ENCODE measurements around the gene SLC8A2. TPM values are rescaled to one million over a fixed set of nuclear protein-coding genes. Genes with fewer than 3 reads are reported as not detected.

Gene SLC8A2
- polyA plus RNA-seq, 4 donors, result 0.12 to 0.92 TPM; not detected in 2

DNA sequence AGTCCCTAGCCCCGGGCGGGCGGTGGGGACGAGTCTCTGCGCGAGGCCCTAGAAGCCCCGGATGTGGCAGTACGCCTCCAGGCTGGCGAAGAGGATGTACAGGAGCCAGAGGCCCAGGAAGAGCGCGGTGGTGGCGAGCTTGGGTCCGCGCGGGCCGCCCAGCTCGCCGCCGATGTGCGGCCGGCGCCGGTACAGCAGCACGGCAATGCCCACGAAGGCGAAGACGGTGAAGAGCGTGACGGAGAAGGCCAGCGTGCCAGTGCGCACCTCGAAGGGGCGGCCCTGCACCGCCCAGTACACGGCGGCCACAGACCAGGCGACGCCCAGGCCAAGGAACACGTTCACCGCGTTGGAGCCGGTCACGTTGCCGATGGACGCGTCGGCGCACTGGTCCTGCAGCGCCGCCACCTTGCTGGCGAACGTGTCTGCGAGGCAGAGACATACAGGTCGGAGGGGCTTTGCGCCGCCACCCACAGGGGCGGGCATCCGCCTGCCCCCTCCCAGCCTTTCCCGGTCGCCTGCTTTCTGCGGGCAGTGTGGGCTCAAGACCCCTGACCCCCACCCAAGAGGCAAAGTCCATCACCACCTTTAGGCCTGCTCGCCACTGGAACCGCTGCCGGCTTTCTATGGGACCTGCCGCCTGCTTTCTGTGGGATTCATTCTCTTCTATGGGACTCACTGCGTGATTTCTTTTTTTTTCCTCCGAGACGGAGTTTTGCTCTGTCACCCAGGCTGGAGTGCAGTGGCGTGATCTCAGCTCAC is 41.5 kb downstream of the SLC8A2 start:
- Histone ChIP-seq H3K4me1 (ENCODE audit: control insufficient read depth in 3 of 3, insufficient read depth in 2 of 3, low read depth in 1 of 3, low read length in 2 of 3) (peaks cover 0 to 20% (median 6%) of the 10 kb centered on the region in 3 donors), H3K36me3 (ENCODE audit: control insufficient read depth in 3 of 3, insufficient read depth in 2 of 3, low read depth in 1 of 3, low read length in 3 of 3) (no peaks in the 10 kb centered on the region), H3K27me3 (ENCODE audit: control insufficient read depth in 3 of 3, insufficient read depth in 3 of 3, low read length in 3 of 3) (peaks cover 0 to 64% (median 9%) of the 10 kb centered on the region in 3 donors), H3K27ac (ENCODE audit: low read depth in 1 of 3, low read length in 2 of 3) (no peak overlapping the region), H3K4me3 (ENCODE audit: low read depth in 1 of 3, low read length in 3 of 3) (no peak overlapping the region), H3K9me3 (ENCODE audit: control insufficient read depth in 2 of 2, insufficient read depth in 1 of 2, low read depth in 1 of 2, low read length in 1 of 2) (peaks cover 0 to 3% of the 10 kb centered on the region in 2 donors)
- FAIRE-seq, result no peak
- peak; percentile 71 to 80 for DNase-seq
- 5 to 7% (median 5%) methylated on average over 67 to 69 of the region's 69 CpGs for WGBS, 3 donors

- Histone ChIP-seq H3K4me3 (ENCODE audit: low read depth in 1 of 3, low read length in 3 of 3) (no peak overlapping the region), H3K4me1 (ENCODE audit: control insufficient read depth in 3 of 3, insufficient read depth in 2 of 3, low read depth in 1 of 3, low read length in 2 of 3) (peaks cover 0 to 20% (median 6%) of the 10 kb centered on the region in 3 donors), H3K27ac (ENCODE audit: low read depth in 1 of 3, low read length in 2 of 3) (no peak overlapping the region), H3K36me3 (ENCODE audit: control insufficient read depth in 3 of 3, insufficient read depth in 2 of 3, low read depth in 1 of 3, low read length in 3 of 3) (no peaks in the 10 kb centered on the region), H3K9me3 (ENCODE audit: control insufficient read depth in 2 of 2, insufficient read depth in 1 of 2, low read depth in 1 of 2, low read length in 1 of 2) (peaks cover 0 to 3% of the 10 kb centered on the region in 2 donors), H3K27me3 (ENCODE audit: control insufficient read depth in 3 of 3, insufficient read depth in 3 of 3, low read length in 3 of 3) (peaks cover 0 to 66% (median 9%) of the 10 kb centered on the region in 3 donors)
- FAIRE-seq (no peak), DNase-seq (no peak)
- 14 to 25% (median 19%) methylated on average over 18 to 20 of the region's 20 CpGs for WGBS, 3 donors
Measured at GRCh38 chr19:47429140-47429793, 42.4 kb downstream of the SLC8A2 start.

DNA sequence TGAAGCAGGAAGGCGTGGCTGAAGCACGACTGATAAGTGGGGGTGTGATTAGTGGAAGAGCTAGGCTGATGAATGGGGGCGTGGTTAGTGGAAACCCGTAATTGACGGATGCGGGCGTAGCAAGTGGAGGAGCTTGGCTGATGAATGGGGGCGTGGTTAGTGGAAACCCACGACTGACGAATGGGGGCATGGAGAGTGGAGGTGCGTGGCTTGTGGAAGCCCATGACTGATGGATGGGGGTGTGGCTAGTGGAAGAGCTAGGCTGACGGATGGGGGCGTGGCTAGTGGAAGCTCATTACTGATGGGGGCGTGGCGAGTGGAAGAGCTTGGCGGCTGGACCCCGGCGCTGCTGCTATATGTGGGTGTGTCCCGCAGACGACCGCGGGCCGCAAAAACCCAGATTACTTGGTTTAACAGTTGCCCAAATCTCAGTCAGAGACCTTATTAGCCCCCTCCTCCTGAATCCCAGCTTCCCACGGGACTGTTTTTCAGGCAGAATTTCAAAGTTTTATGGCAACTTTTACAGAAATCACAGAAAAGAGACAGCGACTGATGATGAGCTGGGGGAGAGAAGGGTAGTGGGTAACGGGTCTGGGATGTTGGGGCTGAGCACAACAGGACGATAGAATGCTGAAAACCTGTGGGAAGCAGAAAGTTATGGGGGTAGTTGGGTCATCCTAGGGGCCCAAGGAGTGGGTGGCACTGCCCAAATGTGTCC is 43.4 kb downstream of the SLC8A2 start:
- H3K4me3 ChIP-seq (ENCODE audit: low read depth in 1 of 3, low read length in 3 of 3), result no peak overlapping the region
- H3K4me1 ChIP-seq (ENCODE audit: control insufficient read depth in 3 of 3, insufficient read depth in 2 of 3, low read depth in 1 of 3, low read length in 2 of 3), result peaks cover 0 to 20% (median 6%) of the 10 kb centered on the region in 3 donors
- H3K9me3 ChIP-seq (ENCODE audit: control insufficient read depth in 2 of 2, insufficient read depth in 1 of 2, low read depth in 1 of 2, low read length in 1 of 2), result peaks cover 0 to 3% of the 10 kb centered on the region in 2 donors
- 1 to 2% (median 1%) methylated on average over 26 to 27 of the region's 27 CpGs for WGBS, 3 donors
- FAIRE-seq, result no peak
- H3K27me3 ChIP-seq (ENCODE audit: control insufficient read depth in 3 of 3, insufficient read depth in 3 of 3, low read length in 3 of 3), result peaks cover 0 to 69% (median 16%) of the 10 kb centered on the region in 3 donors
- peak; percentile 64 to 73 for DNase-seq
- no peaks in the 10 kb centered on the region for H3K36me3 ChIP-seq (ENCODE audit: control insufficient read depth in 3 of 3, insufficient read depth in 2 of 3, low read depth in 1 of 3, low read length in 3 of 3)
- peak overlapping the region in 1 of 3 donors; percentile 55 for H3K27ac ChIP-seq (ENCODE audit: low read depth in 1 of 3, low read length in 2 of 3)

GRCh38 chr19:47427241-47428176 is 44.2 kb downstream of the SLC8A2 start:
- Histone ChIP-seq H3K27ac (ENCODE audit: low read depth in 1 of 3, low read length in 2 of 3) (peak overlapping the region in 1 of 3 donors; percentile 55), H3K4me1 (ENCODE audit: control insufficient read depth in 3 of 3, insufficient read depth in 2 of 3, low read depth in 1 of 3, low read length in 2 of 3) (peaks cover 0 to 20% (median 6%) of the 10 kb centered on the region in 3 donors), H3K36me3 (ENCODE audit: control insufficient read depth in 3 of 3, insufficient read depth in 2 of 3, low read depth in 1 of 3, low read length in 3 of 3) (no peaks in the 10 kb centered on the region), H3K9me3 (ENCODE audit: control insufficient read depth in 2 of 2, insufficient read depth in 1 of 2, low read depth in 1 of 2, low read length in 1 of 2) (peaks cover 0 to 3% of the 10 kb centered on the region in 2 donors), H3K27me3 (ENCODE audit: control insufficient read depth in 3 of 3, insufficient read depth in 3 of 3, low read length in 3 of 3) (peaks cover 2 to 71% (median 16%) of the 10 kb centered on the region in 3 donors), H3K4me3 (ENCODE audit: low read depth in 1 of 3, low read length in 3 of 3) (no peak overlapping the region)
- WGBS, 3 donors, result 1 to 4% (median 4%) methylated on average over 16 to 17 of the region's 17 CpGs
- DNase-seq (peak; percentile 48 to 65), FAIRE-seq (no peak)

- no peak for FAIRE-seq
- H3K4me3 ChIP-seq (ENCODE audit: low read depth in 1 of 3, low read length in 3 of 3), result no peak overlapping the region
- H3K27me3 ChIP-seq (ENCODE audit: control insufficient read depth in 3 of 3, insufficient read depth in 3 of 3, low read length in 3 of 3), result peaks cover 7 to 69% (median 26%) of the 10 kb centered on the region in 3 donors
- peaks cover 0 to 7% (median 0%) of the 10 kb centered on the region in 3 donors for H3K4me1 ChIP-seq (ENCODE audit: control insufficient read depth in 3 of 3, insufficient read depth in 2 of 3, low read depth in 1 of 3, low read length in 2 of 3)
- H3K27ac ChIP-seq (ENCODE audit: low read depth in 1 of 3, low read length in 2 of 3), result no peak overlapping the region
- no peaks in the 10 kb centered on the region for H3K9me3 ChIP-seq (ENCODE audit: control insufficient read depth in 2 of 2, insufficient read depth in 1 of 2, low read depth in 1 of 2, low read length in 1 of 2)
- WGBS, 3 donors, result 14 to 19% (median 18%) methylated on average over 19 of the region's 19 CpGs
- no peaks in the 10 kb centered on the region for H3K36me3 ChIP-seq (ENCODE audit: control insufficient read depth in 3 of 3, insufficient read depth in 2 of 3, low read depth in 1 of 3, low read length in 3 of 3)
- DNase-seq, result no peak
Measured at GRCh38 chr19:47423203-47423882, 48.4 kb downstream of the SLC8A2 start.

- Histone ChIP-seq H3K27me3 (ENCODE audit: control insufficient read depth in 3 of 3, insufficient read depth in 3 of 3, low read length in 3 of 3) (peaks cover 7 to 72% (median 33%) of the 10 kb centered on the region in 3 donors), H3K4me1 (ENCODE audit: control insufficient read depth in 3 of 3, insufficient read depth in 2 of 3, low read depth in 1 of 3, low read length in 2 of 3) (no peaks in the 10 kb centered on the region), H3K36me3 (ENCODE audit: control insufficient read depth in 3 of 3, insufficient read depth in 2 of 3, low read depth in 1 of 3, low read length in 3 of 3) (no peaks in the 10 kb centered on the region), H3K9me3 (ENCODE audit: control insufficient read depth in 2 of 2, insufficient read depth in 1 of 2, low read depth in 1 of 2, low read length in 1 of 2) (no peaks in the 10 kb centered on the region), H3K27ac (ENCODE audit: low read depth in 1 of 3, low read length in 2 of 3) (no peak overlapping the region), H3K4me3 (ENCODE audit: low read depth in 1 of 3, low read length in 3 of 3) (no peak overlapping the region)
- no peak for DNase-seq
- WGBS, 3 donors, result 0 to 6% (median 0%) methylated on average over 1 of the region's 1 CpG
- FAIRE-seq, result no peak
Measured at GRCh38 chr19:47422417-47423163, 49.1 kb downstream of the SLC8A2 start.

DNA sequence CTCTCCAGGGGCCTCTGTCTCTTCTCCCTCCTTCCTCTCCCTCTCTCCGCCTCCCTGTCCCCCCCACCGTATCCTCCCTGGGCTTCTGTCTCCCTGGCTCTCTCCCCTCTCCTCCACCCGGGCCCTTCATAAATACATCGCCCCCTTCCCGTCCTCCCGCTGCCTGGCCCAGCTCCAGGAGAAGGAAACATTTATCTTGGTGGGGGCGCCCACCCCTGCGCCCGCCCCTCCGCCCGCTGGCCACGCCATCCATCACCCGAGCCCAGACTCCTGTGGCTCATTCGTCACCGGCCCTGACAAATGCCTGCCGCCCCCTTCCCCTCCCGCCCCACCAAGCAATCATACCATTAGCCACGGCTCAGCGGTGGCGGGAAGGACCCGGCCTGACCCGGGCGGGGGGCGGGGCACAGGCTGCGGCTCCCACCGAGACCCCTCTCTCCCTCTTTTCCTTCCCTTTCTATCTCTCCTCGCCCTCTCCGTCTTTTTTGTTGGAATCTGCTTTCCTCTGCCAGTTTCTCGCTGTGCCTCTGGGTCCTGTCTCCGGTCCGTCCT is 49.8 kb downstream of the SLC8A2 start:
- Histone ChIP-seq H3K4me1 (ENCODE audit: control insufficient read depth in 3 of 3, insufficient read depth in 2 of 3, low read depth in 1 of 3, low read length in 2 of 3) (no peaks in the 10 kb centered on the region), H3K27me3 (ENCODE audit: control insufficient read depth in 3 of 3, insufficient read depth in 3 of 3, low read length in 3 of 3) (peaks cover 7 to 78% (median 36%) of the 10 kb centered on the region in 3 donors), H3K36me3 (ENCODE audit: control insufficient read depth in 3 of 3, insufficient read depth in 2 of 3, low read depth in 1 of 3, low read length in 3 of 3) (no peaks in the 10 kb centered on the region), H3K4me3 (ENCODE audit: low read depth in 1 of 3, low read length in 3 of 3) (no peak overlapping the region), H3K9me3 (ENCODE audit: control insufficient read depth in 2 of 2, insufficient read depth in 1 of 2, low read depth in 1 of 2, low read length in 1 of 2) (no peaks in the 10 kb centered on the region), H3K27ac (ENCODE audit: low read depth in 1 of 3, low read length in 2 of 3) (no peak overlapping the region)
- no peak for FAIRE-seq
- WGBS, 3 donors, result 3 to 7% (median 7%) methylated on average over 23 to 31 of the region's 31 CpGs
- no peak for DNase-seq

Data from small intestine (tissue), 7 donors.